Stomach smooth muscle (tissue), 2 donors: ENCODE results near the gene DENND4A.
A peak's percentile ranks its signal among the peaks of the same experiment; 100 is the strongest.

ENCODE experiments used
- H3K27ac ChIP-seq: one replicate; pipeline ENCODE4 v1.7.0; 2013; ENCODE audit warnings: mild to moderate bottlenecking, low read length, inconsistent platforms
- H3K27me3 ChIP-seq, 2 donors: one replicate each; pipeline ENCODE4 v1.7.0; 2013; ENCODE audit warnings: low read length in 2 of 2; ENCODE audit not compliant: insufficient read depth in 2 of 2, control insufficient read depth in 1 of 2
- H3K36me3 ChIP-seq, 2 donors: one replicate each; pipeline ENCODE4 v1.7.0; 2013; ENCODE audit warnings: low read length in 2 of 2; ENCODE audit not compliant: control insufficient read depth in 2 of 2, insufficient read depth in 2 of 2
- H3K4me1 ChIP-seq: one replicate; pipeline ENCODE4 v1.7.0; 2013; ENCODE audit warnings: low read length; ENCODE audit not compliant: control insufficient read depth, insufficient read depth
- H3K4me3 ChIP-seq, 2 donors: one replicate each; pipeline ENCODE4 v1.7.0; 2013; ENCODE audit warnings: low read length in 2 of 2
- H3K9ac ChIP-seq, 2 donors: one replicate each; pipeline ENCODE4 v1.7.0; 2013; ENCODE audit warnings: low read length in 2 of 2, mild to moderate bottlenecking in 1 of 2
- H3K9me3 ChIP-seq, 2 donors: one replicate each; pipeline ENCODE4 v1.7.0; 2013; ENCODE audit warnings: low read length in 2 of 2; ENCODE audit not compliant: control insufficient read depth in 2 of 2
- donor health status: healthy.
- donor health status: Pancreatic carcinoma.

DENND4A gene

DNA sequence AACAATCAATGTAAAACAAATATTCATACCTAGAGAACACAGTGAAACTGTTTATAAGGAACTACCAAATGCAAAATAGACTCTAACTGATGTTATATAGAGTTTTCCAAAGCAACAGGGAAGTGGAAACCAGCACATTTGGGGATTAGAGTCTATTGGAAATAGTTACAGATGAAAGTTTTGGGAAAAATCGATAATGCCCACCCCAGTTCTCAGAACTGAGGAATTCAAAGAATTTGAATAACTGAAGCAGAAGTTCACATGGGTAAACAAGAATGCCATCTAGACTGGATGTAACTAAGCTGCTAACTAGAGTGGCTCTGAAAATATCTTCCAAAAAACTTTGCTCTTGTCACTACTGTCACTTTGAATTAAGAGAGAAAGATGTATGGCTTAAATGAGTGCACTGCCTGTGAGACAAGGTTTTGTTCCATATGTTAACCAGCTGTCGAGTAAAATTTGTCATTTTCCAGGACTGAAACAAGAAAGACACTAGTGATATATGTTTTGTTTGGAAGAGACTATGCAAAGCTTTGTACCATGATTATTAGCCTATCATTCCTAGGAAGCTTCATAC lies 9.2 kb upstream of the DENND4A start:
- Histone ChIP-seq H3K36me3 (no peaks in the 10 kb centered on the region), H3K27ac (no peak overlapping the region), H3K4me1 (no peaks in the 10 kb centered on the region), H3K4me3 (no peak overlapping the region), H3K9ac (no peak overlapping the region), H3K27me3 (no peaks in the 10 kb centered on the region), H3K9me3 (no peaks in the 10 kb centered on the region)

DNA sequence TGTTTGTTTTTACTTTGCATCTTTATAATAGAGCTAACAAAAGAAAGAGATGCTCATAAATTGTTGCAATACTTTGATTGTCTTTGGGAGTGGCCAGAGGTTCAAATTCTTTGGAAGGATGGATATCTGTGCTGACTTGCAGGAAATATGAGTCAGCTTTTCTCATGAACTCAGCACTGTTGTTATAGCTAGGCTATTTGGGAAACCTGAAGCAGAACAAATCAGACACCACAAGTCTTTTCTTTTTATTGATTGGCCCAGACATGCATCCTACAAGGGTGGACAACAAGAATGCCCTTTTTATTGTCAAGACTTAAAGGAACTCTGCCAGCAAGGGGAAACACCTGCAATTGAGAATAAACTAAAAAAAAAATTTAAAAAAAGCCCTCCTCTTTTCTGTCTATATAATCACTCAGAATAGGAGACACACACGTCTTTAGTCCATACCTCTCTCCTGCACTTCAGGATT lies 4.6 kb upstream of the DENND4A start:
- Histone ChIP-seq H3K4me3 (no peak overlapping the region), H3K4me1 (peaks cover 3% of the 10 kb centered on the region), H3K9ac (no peak overlapping the region), H3K27me3 (no peaks in the 10 kb centered on the region), H3K27ac (no peak overlapping the region), H3K36me3 (no peaks in the 10 kb centered on the region), H3K9me3 (no peaks in the 10 kb centered on the region)

DNA sequence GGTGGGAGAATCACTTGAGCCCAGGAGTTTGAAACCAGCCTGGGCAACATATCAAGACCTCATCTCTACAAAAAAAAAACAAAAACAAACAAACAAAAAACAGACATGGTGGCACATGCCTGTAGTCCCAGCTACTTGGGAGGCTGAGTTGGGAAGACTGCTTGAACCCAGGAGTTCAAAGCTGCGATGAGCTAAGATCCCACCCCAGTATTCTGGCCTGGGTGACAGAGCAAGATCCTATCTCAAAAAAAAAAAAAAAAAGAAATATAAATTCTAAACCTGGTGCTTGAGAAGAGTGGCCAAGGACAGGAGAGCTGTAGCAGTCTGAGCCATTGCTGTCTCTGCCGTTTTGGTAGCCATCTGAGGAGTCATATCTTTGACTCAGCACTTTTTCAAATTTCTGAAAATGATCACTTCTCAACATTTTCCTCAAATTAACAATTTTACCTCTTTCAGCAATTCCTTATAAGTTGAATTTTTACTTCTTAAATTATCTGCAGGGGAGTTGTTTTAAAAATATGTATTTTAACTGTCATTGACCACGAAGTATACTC lies 3.6 kb upstream of the DENND4A start:
- Histone ChIP-seq H3K27ac (no peak overlapping the region), H3K4me3 (no peak overlapping the region), H3K9me3 (no peaks in the 10 kb centered on the region), H3K4me1 (peaks cover 3% of the 10 kb centered on the region), H3K27me3 (no peaks in the 10 kb centered on the region), H3K9ac (no peak overlapping the region), H3K36me3 (no peaks in the 10 kb centered on the region)

GRCh38 chr15:65793818-65794104 lies 1.7 kb upstream of the DENND4A start:
- Histone ChIP-seq H3K4me3 (no peak overlapping the region), H3K27me3 (no peaks in the 10 kb centered on the region), H3K27ac (no peak overlapping the region), H3K36me3 (no peaks in the 10 kb centered on the region), H3K4me1 (peaks cover 3% of the 10 kb centered on the region), H3K9me3 (no peaks in the 10 kb centered on the region), H3K9ac (no peak overlapping the region)

DNA sequence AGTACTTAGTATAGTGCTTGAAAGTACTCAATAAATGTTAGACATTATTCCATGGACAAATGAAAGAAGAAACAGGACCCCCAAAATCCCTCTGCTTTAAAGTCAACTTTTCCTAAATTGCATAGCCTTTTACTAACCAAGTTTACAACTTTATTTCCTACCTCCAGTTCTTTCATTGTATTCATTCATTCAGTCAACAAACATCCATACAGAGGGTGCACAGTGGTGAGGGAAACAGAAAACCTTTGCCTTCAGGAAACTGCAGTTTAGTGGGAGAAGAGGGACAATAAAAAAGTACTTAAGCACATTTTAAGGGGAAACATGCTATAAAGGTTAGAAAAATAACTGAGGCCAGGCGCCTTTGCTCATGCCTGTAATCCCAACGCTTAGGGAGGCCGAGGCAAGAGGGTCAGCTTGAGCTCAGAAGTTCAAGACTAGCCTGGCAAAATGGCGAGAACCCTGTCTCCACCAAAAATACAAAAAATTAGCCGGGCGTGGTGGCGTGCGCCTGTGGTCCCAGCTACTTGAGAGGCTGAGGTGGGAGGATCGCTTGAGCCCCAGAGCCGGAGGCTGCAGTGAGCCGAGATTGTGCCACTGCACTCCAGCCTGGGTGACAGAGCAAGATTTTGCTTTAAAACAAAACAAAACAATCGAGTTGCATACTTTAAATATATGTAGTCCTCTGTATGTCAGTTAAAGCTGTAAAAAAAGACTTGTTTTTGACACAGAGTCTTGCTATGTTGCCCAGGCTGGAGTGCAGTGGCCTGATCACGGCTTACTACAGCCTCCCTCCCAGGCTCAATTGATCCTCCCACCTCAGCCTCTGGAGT lies 1.1 kb upstream of the DENND4A start:
- H3K9ac ChIP-seq = peak overlapping the region; percentile 97 to 98

GRCh38 chr15:65791335-65792137 lies 557 bp downstream of the DENND4A start:
- no peaks in the 10 kb centered on the region for H3K27me3 ChIP-seq
- no peaks in the 10 kb centered on the region for H3K36me3 ChIP-seq
- H3K9me3 ChIP-seq = no peaks in the 10 kb centered on the region
- H3K4me1 ChIP-seq = peaks cover 3% of the 10 kb centered on the region
- peak overlapping the region; percentile 77 to 81 for H3K4me3 ChIP-seq
- peak overlapping the region; percentile 91 for H3K27ac ChIP-seq
- H3K9ac ChIP-seq = peak overlapping the region; percentile 79

More for the DNA sequence above, 1.1 kb upstream of the DENND4A start:
- peak overlapping the region; percentile 97 for H3K27ac ChIP-seq
- H3K4me1 ChIP-seq = peaks cover 3% of the 10 kb centered on the region
- H3K36me3 ChIP-seq = no peaks in the 10 kb centered on the region
- peak overlapping the region; percentile 87 to 98 for H3K4me3 ChIP-seq
- H3K27me3 ChIP-seq = no peaks in the 10 kb centered on the region
- no peaks in the 10 kb centered on the region for H3K9me3 ChIP-seq

- Histone ChIP-seq H3K4me3 (peak overlapping the region; percentile 77 to 81), H3K4me1 (peaks cover 3% of the 10 kb centered on the region), H3K36me3 (no peaks in the 10 kb centered on the region), H3K9ac (peak overlapping the region; percentile 79), H3K27ac (peak overlapping the region; percentile 91), H3K9me3 (no peaks in the 10 kb centered on the region), H3K27me3 (no peaks in the 10 kb centered on the region)
Observed at GRCh38 chr15:65790694-65791334, 1.3 kb downstream of the DENND4A start.

- no peaks in the 10 kb centered on the region for H3K9me3 ChIP-seq
- H3K27ac ChIP-seq = no peak overlapping the region
- H3K27me3 ChIP-seq = no peaks in the 10 kb centered on the region
- H3K9ac ChIP-seq = no peak overlapping the region
- H3K36me3 ChIP-seq = no peaks in the 10 kb centered on the region
- H3K4me3 ChIP-seq = no peak overlapping the region
- H3K4me1 ChIP-seq = peaks cover 3% of the 10 kb centered on the region
Observed at GRCh38 chr15:65789759-65790425, 2.2 kb downstream of the DENND4A start.

GRCh38 chr15:65789105-65789504 lies 3.0 kb downstream of the DENND4A start:
- H3K9me3 ChIP-seq = no peaks in the 10 kb centered on the region
- H3K36me3 ChIP-seq = no peaks in the 10 kb centered on the region
- H3K27ac ChIP-seq = no peak overlapping the region
- H3K4me3 ChIP-seq = no peak overlapping the region
- H3K9ac ChIP-seq = no peak overlapping the region
- no peaks in the 10 kb centered on the region for H3K27me3 ChIP-seq
- peaks cover 3% of the 10 kb centered on the region for H3K4me1 ChIP-seq

DNA sequence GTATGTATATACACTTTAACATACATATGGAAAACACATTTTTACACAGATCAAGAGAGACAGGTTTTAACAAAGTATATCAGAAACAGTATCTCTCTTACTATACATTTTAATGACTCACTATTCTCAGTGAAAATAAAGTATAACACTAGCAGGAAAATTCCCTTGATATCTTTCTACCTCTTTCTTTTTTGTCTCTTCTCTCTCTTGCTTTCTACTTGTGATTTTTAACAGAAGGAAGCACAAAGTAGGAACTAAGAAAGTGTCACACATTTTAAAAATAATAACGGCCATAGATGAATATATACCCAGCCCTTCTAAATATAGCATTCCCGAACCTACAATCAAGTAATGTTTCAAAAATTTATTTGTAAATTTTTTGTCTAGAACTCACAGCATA lies 4.8 kb downstream of the DENND4A start:
- H3K27ac ChIP-seq = no peak overlapping the region
- H3K9ac ChIP-seq = no peak overlapping the region
- H3K27me3 ChIP-seq = no peaks in the 10 kb centered on the region
- no peaks in the 10 kb centered on the region for H3K9me3 ChIP-seq
- H3K4me3 ChIP-seq = no peak overlapping the region
- H3K4me1 ChIP-seq = no peaks in the 10 kb centered on the region
- no peaks in the 10 kb centered on the region for H3K36me3 ChIP-seq
